ENCODE data around the gene NOL7. TPM values are rescaled to one million over a fixed set of nuclear protein-coding genes. Genes with fewer than 3 reads are reported as not detected.

The NOL7 gene
- total and polyA plus RNA-seq, 2 donors (not counting 3 experiments of a cell fraction or from before 2014, with no cell fraction given) = 36.3 to 80.0 TPM

GRCh38 chr6:13579911-13580310 is 35.2 kb upstream of the NOL7 start:
- Histone ChIP-seq H3K36me3 (ENCODE audit: control insufficient read depth in 2 of 2, extremely low read depth in 1 of 2, insufficient read depth in 2 of 2, low read length in 2 of 2) (no peaks in the 10 kb centered on the region), H3K9ac (replicated peaks; ENCODE audit: extremely low read depth, insufficient read depth, low read length) (no peak overlapping the region), H3K4me1 (ENCODE audit: control insufficient read depth, extremely low read depth, insufficient read depth, low read length) (no peaks in the 10 kb centered on the region), H4K20me1 (replicated peaks; ENCODE audit: control insufficient read depth, extremely low read depth, insufficient read depth, low read length) (no peaks in the 10 kb centered on the region), H3K27me3 (ENCODE audit: control insufficient read depth in 2 of 2, insufficient read depth in 2 of 2, low read length in 2 of 2) (no peaks in the 10 kb centered on the region), H3K4me3 (replicated peaks in 1 of 3; ENCODE audit: insufficient read depth in 1 of 3, low read depth in 1 of 3, low read length in 3 of 3) (no peak overlapping the region), H3K9me1 (replicated peaks; ENCODE audit: control insufficient read depth, extremely low read depth, insufficient read depth, low read length) (no peaks in the 10 kb centered on the region), H3K4me2 (ENCODE audit: insufficient read depth, low read length) (no peak overlapping the region), H2AFZ (ENCODE audit: low read depth, low read length) (no peak overlapping the region), H3K79me2 (ENCODE audit: control insufficient read depth, insufficient read depth, low read length) (no peaks in the 10 kb centered on the region), H3K9me3 (replicated peaks; ENCODE audit: control insufficient read depth, insufficient read depth, low read length) (no peaks in the 10 kb centered on the region), H3K27ac (ENCODE audit: insufficient read depth, low read depth, low read length) (no peak overlapping the region)
- POLR2A ChIA-PET = no interaction called here
- CTCF ChIA-PET = no interaction called here
- no peak for FAIRE-seq
- intact Hi-C loops (cut with micrococcal nuclease) (loop anchor here (10.0 kb wide), 1 partner anchor 215 kb away; no protein-coding TSS in a partner anchor), dilution Hi-C loops (cut with MboI; ENCODE audit: extremely low pct_ligation_motif_present, low sequenced_read_pairs) (no loop called here)
- BruUV-seq (replicated peaks) = no TSS peak
- TF ChIP-seq JUN (IDR thresholded peaks at IDR 0.05; ENCODE audit: borderline replicate concordance, insufficient read depth, insufficient read length, low read depth) (no peak), GATA2 (IDR thresholded peaks at IDR 0.05; ENCODE audit: insufficient read depth, insufficient read length, low read depth, low read length) (no peak)
- DNase-seq (ENCODE audit: low read depth, low spot score) = no peak

- Histone ChIP-seq H3K9ac (replicated peaks; ENCODE audit: extremely low read depth, insufficient read depth, low read length) (no peak overlapping the region), H2AFZ (ENCODE audit: low read depth, low read length) (no peak overlapping the region), H3K27me3 (ENCODE audit: control insufficient read depth in 2 of 2, insufficient read depth in 2 of 2, low read length in 2 of 2) (no peaks in the 10 kb centered on the region), H3K79me2 (ENCODE audit: control insufficient read depth, insufficient read depth, low read length) (no peaks in the 10 kb centered on the region), H4K20me1 (replicated peaks; ENCODE audit: control insufficient read depth, extremely low read depth, insufficient read depth, low read length) (no peaks in the 10 kb centered on the region), H3K4me1 (ENCODE audit: control insufficient read depth, extremely low read depth, insufficient read depth, low read length) (no peaks in the 10 kb centered on the region), H3K4me3 (replicated peaks in 1 of 3; ENCODE audit: insufficient read depth in 1 of 3, low read depth in 1 of 3, low read length in 3 of 3) (no peak overlapping the region), H3K27ac (ENCODE audit: insufficient read depth, low read depth, low read length) (no peak overlapping the region), H3K36me3 (ENCODE audit: control insufficient read depth in 2 of 2, extremely low read depth in 1 of 2, insufficient read depth in 2 of 2, low read length in 2 of 2) (no peaks in the 10 kb centered on the region), H3K9me3 (replicated peaks; ENCODE audit: control insufficient read depth, insufficient read depth, low read length) (no peaks in the 10 kb centered on the region), H3K9me1 (replicated peaks; ENCODE audit: control insufficient read depth, extremely low read depth, insufficient read depth, low read length) (no peaks in the 10 kb centered on the region), H3K4me2 (ENCODE audit: insufficient read depth, low read length) (no peak overlapping the region)
- dilution Hi-C loops (cut with MboI; ENCODE audit: extremely low pct_ligation_motif_present, low sequenced_read_pairs) = no loop called here
- no peak for TF ChIP-seq EZH2 (IDR thresholded peaks at IDR 0.05; ENCODE audit: borderline replicate concordance, low read depth, low read length, severe bottlenecking)
- no peak for TF ChIP-seq MAX (IDR thresholded peaks at IDR 0.05; ENCODE audit: insufficient read depth, insufficient read length)
- no peak for TF ChIP-seq JUN (IDR thresholded peaks at IDR 0.05; ENCODE audit: borderline replicate concordance, insufficient read depth, insufficient read length, low read depth)
- no peak for TF ChIP-seq CTCF (IDR thresholded peaks at IDR 0.05; ENCODE audit: extremely low read depth in 1 of 2, insufficient read depth in 1 of 2, low read depth in 1 of 2, low read length in 2 of 2)
- no peak for TF ChIP-seq POLR2A (IDR thresholded peaks at IDR 0.05; ENCODE audit: low read depth, low read length)
- no peak for TF ChIP-seq FOS (IDR thresholded peaks at IDR 0.05; ENCODE audit: borderline replicate concordance, insufficient read depth, low read length)
- TF ChIP-seq MYC (IDR thresholded peaks at IDR 0.05; ENCODE audit: low read depth, low read length) = no peak
- no peak for TF ChIP-seq POLR2AphosphoS5 (IDR thresholded peaks at IDR 0.05; ENCODE audit: insufficient read depth, low read depth, low read length)
- no peak for TF ChIP-seq GATA2 (IDR thresholded peaks at IDR 0.05; ENCODE audit: insufficient read depth, insufficient read length, low read depth, low read length)
- POLR2A ChIA-PET = no interaction called here
- intact Hi-C loops (cut with micrococcal nuclease) = no loop called here
- CTCF ChIA-PET = no interaction called here
- DNase-seq (ENCODE audit: low read depth, low spot score) (no peak), FAIRE-seq (no peak)
- BruUV-seq (replicated peaks) = no TSS peak
These were observed 33.4 kb upstream of the NOL7 start for GRCh38 chr6:13581700-13582229.
